GM12872 (cell line): ENCODE measurements around the gene KDM2A.

ENCODE experiments used
- TF ChIP-seq, protein P1 (sequence below): IDR thresholded peaks from 3 replicates; pipeline ENCODE4 v1.5.1; 2011; ENCODE audit warnings: low read depth, mild to moderate bottlenecking, low read length, moderate library complexity; ENCODE audit not compliant: insufficient read depth

The KDM2A gene

DNA sequence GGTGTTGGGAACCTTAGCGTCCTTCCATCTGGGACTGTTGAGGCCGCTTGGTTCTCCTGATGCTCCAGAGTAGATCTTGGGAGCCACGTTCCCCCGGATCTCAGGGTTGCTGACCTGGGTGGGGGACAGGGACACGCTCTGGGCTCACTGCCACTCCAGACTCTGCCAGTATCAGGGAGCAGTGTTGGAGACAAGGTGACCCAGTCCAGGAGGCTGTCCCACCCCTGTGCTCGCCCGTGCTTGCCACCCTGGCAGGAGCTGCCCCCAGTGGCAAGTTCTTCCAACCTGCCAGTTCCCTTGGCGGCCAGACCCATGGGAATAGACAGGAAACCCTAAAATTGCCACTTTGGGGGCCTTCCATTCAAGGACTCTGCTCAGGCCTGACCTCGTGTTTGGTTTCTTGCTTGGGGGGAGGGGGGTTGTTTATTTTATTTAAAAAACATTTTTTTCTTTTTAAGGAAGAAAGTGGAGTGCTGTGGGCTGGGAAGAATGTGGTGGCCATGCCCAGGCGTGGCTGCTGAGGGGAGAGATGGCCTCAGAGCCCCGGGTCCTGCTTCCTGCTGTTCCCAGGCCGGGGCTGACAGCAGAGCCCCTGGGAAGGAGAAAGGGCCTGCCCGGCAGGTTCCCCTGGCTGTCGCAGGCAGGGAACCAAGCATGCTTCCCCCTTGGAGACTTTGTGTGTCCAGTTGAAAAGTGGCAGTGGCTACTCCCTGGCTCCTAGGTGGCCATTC, 154.4 kb downstream of the KDM2A start:
- TF ChIP-seq, protein P1, sequence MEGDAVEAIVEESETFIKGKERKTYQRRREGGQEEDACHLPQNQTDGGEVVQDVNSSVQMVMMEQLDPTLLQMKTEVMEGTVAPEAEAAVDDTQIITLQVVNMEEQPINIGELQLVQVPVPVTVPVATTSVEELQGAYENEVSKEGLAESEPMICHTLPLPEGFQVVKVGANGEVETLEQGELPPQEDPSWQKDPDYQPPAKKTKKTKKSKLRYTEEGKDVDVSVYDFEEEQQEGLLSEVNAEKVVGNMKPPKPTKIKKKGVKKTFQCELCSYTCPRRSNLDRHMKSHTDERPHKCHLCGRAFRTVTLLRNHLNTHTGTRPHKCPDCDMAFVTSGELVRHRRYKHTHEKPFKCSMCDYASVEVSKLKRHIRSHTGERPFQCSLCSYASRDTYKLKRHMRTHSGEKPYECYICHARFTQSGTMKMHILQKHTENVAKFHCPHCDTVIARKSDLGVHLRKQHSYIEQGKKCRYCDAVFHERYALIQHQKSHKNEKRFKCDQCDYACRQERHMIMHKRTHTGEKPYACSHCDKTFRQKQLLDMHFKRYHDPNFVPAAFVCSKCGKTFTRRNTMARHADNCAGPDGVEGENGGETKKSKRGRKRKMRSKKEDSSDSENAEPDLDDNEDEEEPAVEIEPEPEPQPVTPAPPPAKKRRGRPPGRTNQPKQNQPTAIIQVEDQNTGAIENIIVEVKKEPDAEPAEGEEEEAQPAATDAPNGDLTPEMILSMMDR: no peak

DNA sequence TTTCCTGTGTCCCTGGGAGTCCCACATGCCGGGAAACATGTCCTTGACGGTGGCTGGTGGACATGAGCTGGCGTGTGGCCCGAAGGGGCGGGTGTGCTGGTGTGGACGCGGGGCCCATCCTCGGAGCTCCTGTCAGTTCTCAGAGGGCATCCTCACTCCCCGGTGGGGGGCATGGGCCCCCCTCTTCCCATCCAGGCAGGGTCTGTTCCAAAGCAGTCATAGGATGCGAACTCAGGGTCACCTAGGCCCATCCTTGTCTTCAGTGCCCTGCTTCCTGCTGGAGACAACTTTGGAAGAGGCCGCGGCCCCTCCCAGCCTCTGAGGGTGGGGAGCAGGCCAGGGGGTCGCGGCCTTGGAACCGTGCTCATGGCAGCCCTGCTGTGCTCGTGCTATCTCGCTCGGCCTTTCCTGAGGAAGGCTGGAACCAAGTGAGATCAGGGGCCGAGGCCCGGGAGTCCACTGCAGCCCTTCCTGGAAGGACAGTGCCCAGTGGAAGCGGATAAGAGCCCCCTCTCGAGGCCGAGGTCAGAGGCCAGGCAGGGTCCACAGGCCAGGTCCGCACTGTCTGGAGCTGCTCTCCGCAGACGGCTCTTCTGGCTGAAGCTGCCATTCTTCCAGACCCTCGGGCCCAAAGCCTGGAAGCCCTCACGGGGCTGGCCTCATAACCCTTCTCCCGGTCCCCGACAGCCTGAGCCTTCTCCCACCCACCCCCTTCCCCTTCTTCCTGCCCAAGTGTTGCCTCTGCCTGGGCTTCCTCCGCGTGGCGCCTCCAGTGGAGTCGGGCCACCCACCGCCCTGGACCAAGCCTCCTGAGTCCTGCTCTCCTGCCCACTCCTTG, 155.9 kb downstream of the KDM2A start:
- TF ChIP-seq, protein P1: no peak

DNA sequence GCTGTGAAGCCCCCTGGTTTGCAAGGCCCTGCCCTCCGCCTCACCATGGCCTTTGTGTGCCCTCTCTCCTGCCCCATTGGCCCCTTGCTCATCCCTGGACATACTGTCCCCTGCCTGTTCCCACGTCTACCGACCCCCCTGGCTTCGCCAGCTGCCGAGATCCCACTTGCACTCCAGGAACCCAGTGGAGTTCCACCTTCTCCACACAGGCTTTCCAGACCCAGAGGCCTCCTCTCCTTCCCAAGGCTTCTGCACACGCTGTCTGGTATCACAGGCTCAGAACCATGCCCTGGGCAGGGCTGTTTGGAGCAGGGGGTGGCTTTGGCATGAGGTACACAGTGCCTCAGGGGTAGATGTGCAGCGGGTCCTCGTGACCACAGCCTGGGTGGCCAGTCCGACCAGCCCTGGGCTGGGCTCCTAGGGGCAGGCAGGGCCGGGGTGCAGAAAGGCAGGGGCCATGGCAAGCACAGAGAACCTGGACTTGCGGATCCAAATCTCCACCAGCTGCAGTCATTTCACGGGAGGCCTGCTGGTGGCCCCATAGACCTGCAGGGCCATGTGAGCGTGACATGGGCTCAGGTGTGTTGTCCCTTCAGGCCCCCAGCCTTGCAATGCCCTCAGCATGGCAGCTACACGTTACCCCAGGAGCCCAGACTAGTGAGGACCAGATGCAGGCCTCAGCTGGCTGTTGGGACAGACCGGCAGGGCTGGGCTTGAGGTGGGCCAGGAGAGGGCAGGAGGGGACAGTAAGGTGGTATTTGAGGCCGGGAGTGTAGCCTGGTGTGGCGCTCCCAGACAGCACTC, 156.7 kb downstream of the KDM2A start:
- TF ChIP-seq, protein P1: no peak

DNA sequence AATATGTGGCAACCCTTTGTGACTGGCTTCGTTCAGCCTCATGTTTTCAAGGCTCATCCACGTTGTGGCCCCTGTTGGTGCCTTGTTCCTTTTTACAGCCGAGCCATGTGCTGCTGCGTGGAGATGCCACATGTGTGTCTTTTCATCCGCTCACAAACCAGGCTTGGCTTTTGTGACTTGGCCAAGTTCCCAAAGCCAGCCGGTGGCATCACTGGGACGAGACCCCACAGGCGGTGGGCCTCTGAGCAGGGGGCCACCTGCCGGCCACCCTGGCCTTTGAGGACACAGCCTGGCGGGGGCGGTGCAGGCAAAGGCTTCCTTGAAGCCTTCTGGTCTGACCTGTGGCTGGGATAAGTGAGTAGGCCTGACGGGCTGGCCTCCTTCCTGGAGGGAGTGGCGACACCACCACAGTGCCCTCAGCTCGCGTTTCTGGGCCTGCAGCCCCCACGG, 157.7 kb downstream of the KDM2A start:
- TF ChIP-seq, protein P1: peak; percentile 37; the same call in 1 of the 3 replicates

DNA sequence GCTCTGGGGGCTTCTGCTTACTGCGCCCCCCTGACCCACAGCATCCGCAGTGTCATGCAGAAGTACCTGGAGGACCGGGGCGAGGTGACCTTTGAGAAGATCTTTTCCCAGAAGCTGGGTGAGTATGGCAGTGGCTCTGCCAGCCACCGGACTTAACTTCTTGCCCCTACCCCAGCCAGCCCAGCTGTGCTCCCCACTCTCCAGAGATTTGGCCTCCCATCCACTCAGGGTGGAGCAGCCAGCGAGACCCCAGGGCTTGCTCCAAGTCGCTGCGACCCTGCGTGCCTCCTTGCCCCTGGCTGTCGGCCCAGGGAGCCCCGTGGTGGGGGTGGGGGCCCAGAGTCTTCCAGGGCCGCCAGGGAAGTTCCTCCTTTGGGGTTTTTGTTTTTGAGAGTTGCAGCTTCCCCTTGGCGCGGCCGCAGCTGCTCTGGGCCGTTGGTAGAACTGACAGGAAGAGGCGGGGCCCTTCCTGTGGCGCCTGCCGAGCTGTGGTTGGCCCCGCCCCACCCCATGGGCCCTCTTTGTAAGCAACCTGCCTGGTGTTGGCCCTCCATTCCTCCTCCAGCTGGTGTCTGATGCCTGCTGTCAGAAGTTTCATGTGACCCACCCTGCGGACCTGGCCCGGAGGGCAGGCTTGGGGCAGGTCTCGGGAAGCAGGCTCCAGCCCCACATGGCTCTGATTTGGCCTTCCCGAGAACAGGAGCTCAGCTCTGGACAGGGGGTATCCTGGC, 158.3 kb downstream of the KDM2A start:
- TF ChIP-seq, protein P1: no peak

DNA sequence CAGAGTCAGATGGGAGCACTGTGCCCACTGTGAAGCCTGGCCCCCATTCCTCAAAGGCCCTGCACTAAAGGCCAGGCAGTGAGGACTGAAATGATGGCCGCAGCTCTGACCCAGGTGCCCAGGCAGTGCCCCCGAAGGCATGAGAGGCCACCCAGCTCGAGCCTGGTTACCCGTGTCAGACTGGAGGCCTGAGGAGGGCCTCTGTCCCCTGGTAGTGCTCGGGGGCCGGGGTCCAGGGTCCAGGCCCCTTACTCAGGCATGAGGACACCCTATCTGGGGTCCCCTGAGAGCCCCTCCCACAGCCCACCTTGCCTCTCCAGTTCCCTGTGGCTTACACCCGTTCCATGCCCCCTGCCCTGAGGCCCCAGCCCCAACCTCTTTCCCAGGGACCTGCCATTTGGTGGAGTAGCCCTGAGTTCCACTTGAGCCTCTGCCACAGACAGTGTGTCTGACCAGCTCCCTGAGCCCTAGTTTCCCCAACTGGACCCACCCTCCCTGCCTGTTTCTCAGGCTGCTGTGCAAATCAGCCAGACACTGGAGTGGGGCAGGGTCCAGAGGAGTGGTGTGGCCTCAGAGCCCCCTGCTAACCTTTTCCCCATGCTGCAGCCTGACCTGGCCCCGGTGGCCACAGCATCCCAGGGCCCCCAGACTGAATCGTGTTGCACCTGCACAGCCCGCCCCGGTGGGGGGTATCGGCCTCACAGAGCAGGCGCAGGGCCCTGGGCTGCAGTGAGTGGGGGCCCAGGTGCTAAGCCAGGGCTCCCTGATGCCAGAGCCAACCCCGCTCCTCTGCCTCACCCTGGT, 159.3 kb downstream of the KDM2A start:
- TF ChIP-seq, protein P1: no peak
